Activated CD8-positive, alpha-beta T cell treated with anti-CD3 and anti-CD28 coated beads for 36 hours (primary cell): Measurements from ENCODE around the gene AP4E1. TPM values are rescaled to one million over a fixed set of nuclear protein-coding genes. Genes with fewer than 3 reads are reported as not detected.

Source experiments
- ATAC-seq: fragments of 200-7000 bp; cut with Tn5 transposase; one replicate; pipeline ENCODE4 v1.10.0; 2021; ENCODE audit warnings: mild to moderate bottlenecking, moderate library complexity
- CTCF ChIA-PET: fragments of 350-600 bp; sonication (Branson Sonifier 250); formaldehyde crosslinking; loops from one replicate; lab custom pipeline; 2021; ENCODE audit warnings: antibody characterized with exemption; lab: Charles Lee
- POLR2A ChIA-PET: fragments of 350-600 bp; sonication (Branson Sonifier 250); formaldehyde crosslinking; loops from one replicate; lab custom pipeline; 2021; ENCODE audit warnings: antibody characterized with exemption; lab: Charles Lee
- DNase-seq: peaks from one replicate; pipeline ENCODE4 v3.0.0-alpha.2; 2020
- H3K27ac Mint-ChIP-seq: one replicate; pipeline ENCODE4 v1.8.0; 2021; ENCODE audit warnings: mild to moderate bottlenecking, mixed read lengths
- H3K27me3 Mint-ChIP-seq: one replicate; pipeline ENCODE4 v1.8.0; 2021; ENCODE audit warnings: mixed read lengths
- H3K36me3 Mint-ChIP-seq: one replicate; pipeline ENCODE4 v1.8.0; 2021; ENCODE audit warnings: low read depth, mixed read lengths
- H3K4me1 Mint-ChIP-seq: one replicate; pipeline ENCODE4 v1.8.0; 2021; ENCODE audit warnings: low read depth, mixed read lengths
- H3K4me3 Mint-ChIP-seq: one replicate; pipeline ENCODE4 v1.8.0; 2021; ENCODE audit warnings: mild to moderate bottlenecking, moderate library complexity, mixed read lengths
- H3K9me3 Mint-ChIP-seq: one replicate; pipeline ENCODE4 v1.8.0; 2021; ENCODE audit warnings: mixed read lengths
- CTCF ChIP-seq: fragments of 200-600 bp; IDR thresholded peaks from one replicate; pipeline ENCODE4 v1.8.0; 2022; ENCODE audit warnings: antibody characterized with exemption, mild to moderate bottlenecking
- intact Hi-C: fragments of 100-400 bp; cut with micrococcal nuclease; formaldehyde crosslinking; loops from one replicate; pipeline ENCODE4 v1.10.0; 2022
- total RNA-seq, 2 experiments: library from RNA; stranded (reverse); gene quantifications; one replicate each; pipeline ENCODE4 v1.2.3, GENCODE V29; 2021

The AP4E1 gene
- total RNA-seq, 2 experiments from 2014 or later: 16.6 TPM

GRCh38 chr15:50876260-50876988, 32.1 kb upstream of the AP4E1 start:
- DNase-seq (no peak), ATAC-seq (no peak)
- Mint-ChIP-seq H3K27ac (peak overlapping the region; percentile 67), H3K36me3 (no peaks in the 10 kb centered on the region), H3K4me3 (peak overlapping the region; percentile 41), H3K27me3 (peaks cover 5% of the 10 kb centered on the region), H3K4me1 (peaks cover 45% of the 10 kb centered on the region), H3K9me3 (no peaks in the 10 kb centered on the region)
- TF ChIP-seq CTCF: no peak
- CTCF ChIA-PET: interaction anchor here (0.6 to 4.5 kb wide), 30 partner anchors 10 to 528 kb away, joined by 3 to 44 read pairs (median 4); no protein-coding TSS in a partner anchor
- intact Hi-C loops: loop anchor here (5.0 kb wide), 1 partner anchor 194 kb away; no protein-coding TSS in a partner anchor
- POLR2A ChIA-PET: interaction anchor here (1.0 to 1.5 kb wide), 4 partner anchors 11 to 188 kb away, joined by 3 to 4 read pairs (median 4); no protein-coding TSS in a partner anchor

- peak; percentile 77 for DNase-seq
- H3K4me1 Mint-ChIP-seq: peaks cover 51% of the 10 kb centered on the region
- no peak for ATAC-seq
- POLR2A ChIA-PET: interaction anchor here (1.0 to 1.5 kb wide), 4 partner anchors 12 to 189 kb away, joined by 3 to 4 read pairs (median 4); no protein-coding TSS in a partner anchor
- peak overlapping the region; percentile 41 for H3K4me3 Mint-ChIP-seq
- no peaks in the 10 kb centered on the region for H3K9me3 Mint-ChIP-seq
- CTCF ChIA-PET: interaction anchor here (0.6 to 4.5 kb wide), 30 partner anchors 10 to 529 kb away, joined by 3 to 44 read pairs (median 3); no protein-coding TSS in a partner anchor
- no peaks in the 10 kb centered on the region for H3K36me3 Mint-ChIP-seq
- intact Hi-C loops: loop anchor here (5.0 kb wide), 1 partner anchor 195 kb away; no protein-coding TSS in a partner anchor
- peak; percentile 99 for TF ChIP-seq CTCF
- H3K27ac Mint-ChIP-seq: peak overlapping the region; percentile 60
- peaks cover 5% of the 10 kb centered on the region for H3K27me3 Mint-ChIP-seq
These were observed 31.5 kb upstream of the AP4E1 start for GRCh38 chr15:50876989-50877360.

GRCh38 chr15:50879016-50879617, 29.4 kb upstream of the AP4E1 start:
- peak; percentile 63 for DNase-seq
- no peaks in the 10 kb centered on the region for H3K9me3 Mint-ChIP-seq
- ChIA-PET POLR2A (interaction anchor here (0.8 to 1.4 kb wide), 8 partner anchors 14 to 523 kb away, joined by 3 to 4 read pairs (median 4); partner anchors contain the start of gene AP4E1), CTCF (interaction anchor here (1.0 to 3.7 kb wide), 8 partner anchors 12 to 204 kb away, joined by 3 to 22 read pairs (median 5); partner anchors contain the start of gene AP4E1)
- H3K4me3 Mint-ChIP-seq: peak overlapping the region; percentile 22
- ATAC-seq: peak; percentile 71
- peaks cover 65% of the 10 kb centered on the region for H3K4me1 Mint-ChIP-seq
- intact Hi-C loops: loop anchor here (1.0 to 5.0 kb wide), 2 partner anchors 28 to 197 kb away; no protein-coding TSS in a partner anchor
- H3K27me3 Mint-ChIP-seq: no peaks in the 10 kb centered on the region
- no peak for TF ChIP-seq CTCF
- H3K36me3 Mint-ChIP-seq: no peaks in the 10 kb centered on the region
- peak overlapping the region; percentile 87 for H3K27ac Mint-ChIP-seq

GRCh38 chr15:50880206-50880605, 28.3 kb upstream of the AP4E1 start:
- ATAC-seq (peak; percentile 2), DNase-seq (no peak)
- TF ChIP-seq CTCF: no peak
- peak overlapping the region; percentile 97 for H3K27ac Mint-ChIP-seq
- H3K27me3 Mint-ChIP-seq: no peaks in the 10 kb centered on the region
- H3K4me3 Mint-ChIP-seq: peak overlapping the region; percentile 35
- CTCF ChIA-PET: interaction anchor here (1.0 to 2.1 kb wide), 5 partner anchors 11 to 194 kb away, joined by 3 to 6 read pairs (median 5); partner anchors contain the start of gene TRPM7
- POLR2A ChIA-PET: interaction anchor here (0.6 to 1.6 kb wide), 4 partner anchors 27 to 525 kb away, joined by 3 to 9 read pairs (median 4); partner anchors contain the start of gene GABPB1
- no peaks in the 10 kb centered on the region for H3K36me3 Mint-ChIP-seq
- no peaks in the 10 kb centered on the region for H3K9me3 Mint-ChIP-seq
- intact Hi-C loops: loop anchor here (10.0 kb wide), 1 partner anchor 115 kb away; the partner anchor contains the start of gene SPPL2A
- H3K4me1 Mint-ChIP-seq: peaks cover 74% of the 10 kb centered on the region
